ENCODE measurements around the gene P4HB.

P4HB gene

GRCh38 chr17:81859906-81860755, at the start of gene P4HB:
Gene P4HB, minus strand, starts transcription at chr17:81860535. Its CDS starts 64 bp downstream, at chr17:81860471.
- no peak for ATAC-seq

DNA sequence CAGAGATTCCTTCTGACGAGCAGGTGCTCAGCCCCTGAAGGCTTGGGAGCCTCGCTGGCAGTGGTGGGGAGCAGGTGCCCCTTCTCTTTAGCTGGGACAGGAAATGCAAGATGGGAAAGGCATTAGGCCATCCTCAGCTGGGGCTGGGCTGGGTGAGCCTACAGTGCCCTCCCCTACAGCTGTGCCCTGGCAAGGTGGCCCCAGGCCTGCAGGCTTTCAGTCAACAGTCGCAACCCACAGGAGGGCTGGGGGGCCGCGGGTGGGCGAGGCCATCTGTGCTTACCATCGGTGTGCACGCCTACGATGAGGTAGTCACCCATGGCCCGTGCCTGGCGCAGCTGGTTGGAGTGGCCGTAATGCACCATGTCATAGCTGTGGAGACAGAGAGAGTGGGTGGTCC, 48.9 kb upstream of the P4HB start:
- ATAC-seq: no peak

DNA sequence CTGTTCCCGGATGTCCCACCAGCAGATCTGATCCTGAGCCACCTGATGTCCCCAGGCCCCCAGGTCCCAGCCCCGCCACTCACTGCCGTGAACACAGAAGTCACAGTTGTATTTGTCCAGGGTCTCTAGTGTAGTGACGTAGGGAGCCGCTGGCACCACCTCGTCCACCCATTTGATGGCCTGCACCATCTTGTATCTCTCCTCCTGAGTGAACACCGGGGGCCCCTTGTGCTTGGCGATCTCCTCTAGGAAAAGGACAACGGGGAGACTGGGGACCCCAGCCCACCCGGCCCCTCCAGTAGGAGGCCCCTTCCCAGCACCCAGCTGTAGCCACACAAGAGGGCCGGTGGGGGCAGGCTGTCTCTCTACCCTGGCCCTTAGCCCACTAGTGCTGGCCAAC, 48.5 kb upstream of the P4HB start:
- ATAC-seq: no peak

DNA sequence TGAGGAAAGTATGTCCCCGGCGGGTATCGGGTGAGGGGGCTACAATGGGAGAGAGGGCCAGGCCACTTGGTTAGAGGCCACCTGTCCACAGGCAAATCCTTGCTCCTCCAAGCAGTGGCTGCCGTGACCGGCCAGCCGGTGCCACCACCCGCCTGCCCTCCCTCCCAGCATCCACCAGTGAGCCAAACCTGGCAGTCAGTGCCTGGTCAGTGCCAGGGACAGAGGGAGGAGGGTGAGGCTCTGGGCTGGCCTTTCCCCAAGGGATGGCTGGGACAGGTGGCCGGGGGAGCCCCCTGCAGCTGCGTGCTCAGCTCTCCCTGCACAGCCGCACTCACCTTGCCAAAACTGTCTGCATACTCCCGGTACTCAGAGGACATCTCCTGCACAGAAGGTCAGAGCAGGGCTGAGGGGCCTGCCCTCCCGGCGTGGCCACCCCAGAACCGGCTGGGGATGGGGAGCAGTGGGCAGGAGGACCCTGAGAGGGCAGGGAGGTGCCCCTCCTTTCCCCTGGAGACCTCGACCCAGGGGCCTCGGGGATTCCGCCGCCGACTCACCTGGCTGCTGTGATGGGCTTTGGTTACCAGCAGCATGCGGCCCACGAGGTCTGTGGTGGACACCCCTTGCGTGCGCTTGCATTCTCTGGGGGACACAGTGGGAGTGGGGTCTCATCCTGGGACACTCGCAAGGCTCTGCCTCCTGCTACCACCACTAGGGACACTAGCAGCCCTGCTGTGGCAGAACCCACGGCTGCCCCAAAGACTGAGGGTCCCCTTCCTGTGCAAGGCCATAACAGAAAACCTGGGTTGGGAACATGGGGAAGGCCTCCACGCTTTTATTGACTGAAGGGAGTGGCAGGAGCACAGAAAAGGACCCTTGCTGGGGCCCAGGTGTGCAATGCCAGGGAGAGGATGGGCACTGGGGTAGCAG, 47.1 kb upstream of the P4HB start:
- ATAC-seq: no peak

DNA sequence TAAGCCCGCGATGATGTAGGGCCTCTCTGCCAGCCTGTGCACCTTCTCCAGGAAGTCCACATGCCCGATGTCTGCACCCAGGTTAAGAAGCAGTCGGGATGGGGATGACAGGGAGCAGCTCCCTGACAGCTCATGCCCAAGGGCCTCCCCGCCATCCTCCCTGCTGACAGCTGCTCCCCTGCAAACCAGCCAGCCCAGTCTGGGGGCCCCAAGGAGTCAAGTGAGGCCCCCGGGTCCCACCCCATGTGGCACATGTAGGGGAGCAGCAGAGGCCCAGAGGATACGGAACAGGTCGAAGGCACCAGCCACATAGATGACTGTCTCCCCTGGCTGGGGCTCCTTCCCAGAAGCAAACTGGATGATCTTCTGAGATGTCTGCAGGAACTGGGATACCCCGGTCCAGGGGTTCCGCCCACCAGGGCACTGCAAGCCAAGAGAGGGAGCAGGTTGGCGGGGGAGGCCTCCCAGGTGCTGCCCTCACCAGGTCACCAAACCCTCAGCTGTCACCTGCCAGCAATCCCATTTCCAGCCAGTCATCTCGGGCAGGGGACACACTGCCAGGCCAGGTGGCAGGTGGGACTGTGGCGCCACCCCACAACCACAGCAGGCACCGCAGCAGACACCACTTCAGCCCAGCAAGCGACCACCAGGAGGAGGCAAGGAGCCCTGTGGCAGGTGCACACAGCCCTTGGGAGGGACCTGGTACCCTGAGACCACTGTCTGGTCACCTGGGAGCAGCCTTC, 46.3 kb upstream of the P4HB start:
- no peak for ATAC-seq

DNA sequence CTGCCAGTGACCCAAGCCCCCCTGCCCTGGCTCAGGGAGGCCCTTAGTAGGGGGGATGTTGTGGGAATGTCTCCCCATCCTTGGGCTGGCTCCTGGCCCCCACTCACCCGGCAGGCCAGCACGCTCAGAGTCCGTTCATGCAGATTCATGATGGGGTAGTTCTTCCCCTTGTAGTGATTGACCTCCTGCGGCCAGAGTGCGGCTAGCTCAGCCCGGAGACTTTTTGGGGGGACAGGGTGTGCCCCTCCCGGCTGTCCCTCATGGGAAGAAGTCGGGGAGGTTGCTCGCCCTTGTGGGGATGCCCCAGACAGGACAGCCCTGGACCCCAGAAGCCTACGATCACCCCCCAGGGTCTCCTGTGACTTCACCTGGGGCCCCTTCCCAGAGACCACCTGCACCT, 45.7 kb upstream of the P4HB start:
- no peak for ATAC-seq

GRCh38 chr17:81905424-81905875, 45.1 kb upstream of the P4HB start:
- no peak for ATAC-seq

DNA sequence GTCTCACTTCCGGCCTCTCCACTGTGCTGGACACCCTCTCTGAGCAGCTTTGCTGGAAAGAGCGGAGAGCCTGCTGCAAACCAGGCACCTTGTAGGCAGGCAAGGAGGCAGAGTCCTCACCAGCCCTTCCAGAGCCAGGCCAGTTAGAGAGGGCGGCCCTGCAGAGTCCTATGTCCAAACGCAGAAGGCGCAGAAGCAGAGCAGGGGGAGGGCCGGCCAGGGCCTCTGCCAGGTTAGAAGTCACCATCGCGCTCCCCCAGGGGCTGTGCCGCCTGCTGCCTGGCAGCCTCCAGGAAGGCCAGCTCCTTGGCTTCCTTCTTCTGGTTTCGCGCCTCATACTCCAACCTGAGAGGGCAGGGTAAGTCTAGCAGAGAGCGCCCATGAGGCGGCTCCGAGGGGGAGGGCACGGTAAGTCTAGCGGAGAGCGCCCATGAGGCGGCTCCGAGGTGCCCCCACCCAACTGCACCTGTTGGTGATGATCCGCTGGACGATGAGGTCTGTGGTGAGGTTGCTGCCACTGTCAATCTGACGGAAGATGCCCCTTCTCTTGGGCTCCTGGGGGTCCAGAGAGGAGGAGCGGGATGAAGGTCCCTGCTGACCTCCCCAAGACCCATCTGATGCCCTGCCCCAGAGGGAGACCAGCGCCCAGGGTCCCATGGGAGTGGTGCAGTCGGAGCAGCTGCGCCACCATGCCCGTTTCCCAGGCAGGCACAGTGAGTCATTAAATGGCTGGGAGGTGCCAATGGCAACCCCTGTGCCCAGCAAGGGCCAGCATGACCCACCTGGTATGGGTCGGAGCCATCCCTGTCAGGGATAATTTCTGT, 44.5 kb upstream of the P4HB start:
- no peak for ATAC-seq

DNA sequence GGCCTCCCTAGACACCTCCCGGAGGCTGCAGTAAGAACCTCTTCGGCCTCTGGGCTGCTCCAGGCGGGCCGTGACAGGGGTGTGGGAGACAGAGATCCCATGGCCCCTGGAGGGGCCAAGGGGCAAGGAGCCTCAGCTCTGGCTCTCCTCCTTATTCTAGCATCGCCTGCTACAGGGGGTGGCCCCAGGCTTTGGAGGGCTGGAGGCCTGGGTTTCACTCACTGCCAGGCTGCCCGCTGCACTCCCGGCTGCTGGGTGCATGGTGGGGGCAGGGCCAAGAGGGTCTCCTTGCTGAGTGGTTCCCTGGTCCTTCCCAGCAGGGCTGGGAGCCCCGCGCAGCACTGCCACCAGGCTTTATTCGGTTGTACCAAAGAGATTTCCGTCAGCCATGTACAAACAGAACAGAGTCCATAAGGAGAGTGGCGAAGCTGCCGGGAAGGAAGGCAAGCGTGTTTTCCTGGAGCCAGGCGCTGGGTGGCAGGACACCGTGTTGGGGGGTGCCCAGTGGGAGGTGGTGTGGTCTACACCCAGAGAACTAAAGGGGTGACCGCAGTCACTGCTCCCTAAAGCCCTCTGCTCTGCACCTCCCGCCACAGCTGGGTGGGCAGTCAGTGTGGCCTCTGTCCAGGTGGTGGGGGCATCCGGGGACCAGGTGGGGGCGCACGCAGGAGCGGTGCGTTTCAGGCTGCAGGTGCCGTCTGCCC, 43.7 kb upstream of the P4HB start:
- no peak for ATAC-seq

- ATAC-seq: no peak
Observed at GRCh38 chr17:81903415-81903831, 43.1 kb upstream of the P4HB start.

DNA sequence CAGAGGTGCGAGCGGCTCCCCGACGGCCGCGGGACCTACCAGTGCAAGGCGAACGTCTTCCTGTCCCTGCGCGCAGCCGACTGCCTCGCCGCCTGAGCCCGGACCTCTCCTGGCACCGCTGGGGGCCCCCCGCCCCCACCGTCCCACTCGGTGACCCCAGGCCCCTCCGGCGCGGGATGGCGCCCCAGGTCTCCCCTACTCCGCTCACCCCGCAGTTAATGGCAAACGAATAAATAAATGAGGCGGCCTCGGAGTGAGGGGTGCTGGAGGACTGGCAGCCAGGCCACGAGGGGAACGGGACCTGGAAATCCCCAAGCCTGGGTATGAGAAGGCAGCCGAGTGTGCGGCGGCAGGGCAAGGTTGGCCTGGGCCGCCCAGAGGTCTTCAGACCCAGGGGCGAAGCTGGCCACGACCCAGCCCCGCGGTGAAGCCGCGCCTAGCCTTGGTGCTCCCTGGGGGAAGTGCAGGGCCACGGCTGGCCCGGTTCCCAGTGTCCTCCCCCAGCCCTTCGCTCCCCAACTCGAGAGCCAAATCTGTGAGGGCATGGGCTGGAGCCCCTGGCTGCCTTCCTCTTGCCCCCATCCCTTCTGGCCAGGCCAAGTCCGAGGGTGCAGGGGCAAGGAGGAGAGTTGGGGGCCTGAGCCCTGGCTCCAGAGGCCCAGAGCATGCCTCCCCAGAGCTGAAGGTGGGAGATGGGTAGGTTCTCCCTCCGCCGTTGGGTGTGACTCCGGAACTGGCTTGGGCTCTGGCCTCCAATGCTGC, 42.5 kb upstream of the P4HB start:
- peak; percentile 8 to 12 for ATAC-seq

GRCh38 chr17:81902023-81902652, 41.8 kb upstream of the P4HB start, which contains the start of gene NPB:
Gene NPB, plus strand, starts transcription at chr17:81902238. Its CDS starts 40 bp downstream, at chr17:81902278.
- ATAC-seq: peak; percentile 46 to 55

- ATAC-seq: peak; percentile 14 to 18
Observed at GRCh38 chr17:81901167-81902022, 41.1 kb upstream of the P4HB start.

- ATAC-seq: no peak
Observed at GRCh38 chr17:81900181-81900820, 40.0 kb upstream of the P4HB start.

GRCh38 chr17:81899514-81900166, 39.3 kb upstream of the P4HB start:
- no peak for ATAC-seq

DNA sequence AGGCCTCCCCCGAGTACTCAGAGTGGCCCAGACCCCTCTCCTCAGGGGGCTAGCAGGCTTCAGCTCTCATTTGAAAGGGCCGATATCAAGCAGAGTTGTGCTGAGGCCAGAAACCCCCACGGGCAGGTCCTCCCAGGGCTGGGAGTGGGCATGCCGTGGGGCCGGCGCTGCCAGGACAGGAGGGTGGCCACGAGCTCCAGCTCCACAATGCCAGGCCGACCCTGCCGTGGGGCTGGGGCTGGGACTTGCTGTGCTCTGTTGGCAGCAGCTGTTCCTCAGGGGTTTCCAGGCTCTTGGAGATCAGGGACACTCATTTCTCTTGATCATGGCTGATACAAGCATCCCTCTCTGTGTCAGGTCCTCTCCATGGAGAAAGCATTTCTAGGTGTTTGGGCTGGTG, 38.5 kb upstream of the P4HB start:
- no peak for ATAC-seq

GRCh38 chr17:81898029-81898866, 37.9 kb upstream of the P4HB start:
- no peak for ATAC-seq
